H1 (cell line): Measurements from ENCODE around the gene BHLHE23. TPM values are rescaled to one million over a fixed set of nuclear protein-coding genes. Genes with fewer than 3 reads are reported as not detected.

Experiments
- MAX ChIP-seq: IDR thresholded peaks from 2 replicates; pipeline ENCODE4 v1.6.1; 2012; ENCODE audit warnings: inconsistent platforms
- POLR2AphosphoS5 ChIP-seq: IDR thresholded peaks from 2 replicates; pipeline ENCODE4 v1.6.1; 2011; ENCODE audit warnings: low read depth, low read length
- RNF2 ChIP-seq: fragments of 200-900, 300-1000 bp; sonication (generic); IDR thresholded peaks from 2 replicates; pipeline ENCODE4 v1.7.1; 2016; ENCODE audit warnings: borderline replicate concordance, low read depth, mild to moderate bottlenecking, antibody characterized with exemption, low read length; ENCODE audit not compliant: poor library complexity, severe bottlenecking; ENCODE audit errors: missing control alignments
- SP2 ChIP-seq: IDR thresholded peaks from 2 replicates; pipeline ENCODE4 v1.6.1; 2012; ENCODE audit warnings: mild to moderate bottlenecking, low read length, inconsistent platforms
- SUZ12 ChIP-seq: fragments of 200-600 bp; sonication (generic); IDR thresholded peaks from 2 replicates; pipeline ENCODE4 v1.6.1; 2012; ENCODE audit warnings: mild to moderate bottlenecking, inconsistent platforms, low read length, moderate library complexity, mixed read lengths
- ZNF274 ChIP-seq: IDR thresholded peaks from 2 replicates; pipeline ENCODE4 v1.7.0; 2012; ENCODE audit warnings: low read length, borderline replicate concordance; ENCODE audit errors: extremely low read depth
- polyA plus RNA-seq, 7 experiments: library from polyadenylated mRNA; depleted of rRNA in 3 of 7; stranded (reverse) in 5 of 7; unstranded in 2 of 7; fragments of >200 nt in 5 of 7; fragments of 200-250 nt in 2 of 7; gene quantifications; 1 replicate in 5 of 7; 2 replicates in 1 of 7; 4 replicates in 1 of 7; pipeline versions ENCODE4 v1.2.1 to v1.2.3, GENCODE V29; 2011 to 2013; ENCODE audit warnings: missing spikeins in 2 of 7, mixed read lengths in 2 of 7
- total RNA-seq: library from RNA; stranded (reverse); fragmentation: NEBNext Ultra II Directional; extraction: Animal tissue kit (Norgen Biotek cat#: 25700); gene quantifications from 2 replicates; pipeline ENCODE4 v1.2.1, GENCODE V29; 2021
- TF ChIP-seq, protein P1 (sequence below): IDR thresholded peaks from 2 replicates; pipeline ENCODE4 v1.6.1; 2012; ENCODE audit warnings: inconsistent platforms
- TF ChIP-seq, protein P2 (sequence below), 3 experiments: IDR thresholded peaks; 1 replicate in 2 of 3; 2 replicates in 1 of 3; pipeline versions ENCODE4 v1.5.1 to v1.6.1; 2011; ENCODE audit warnings: low read length in 3 of 3, mild to moderate bottlenecking in 3 of 3, inconsistent platforms in 2 of 3, low read depth in 1 of 3, moderate library complexity in 1 of 3; ENCODE audit not compliant: insufficient read depth in 1 of 3; ENCODE audit errors: control extremely low read depth in 1 of 3

Gene BHLHE23
- total and polyA plus RNA-seq, 2 of the 8 experiments (the other 6 are each of a cell fraction or from before 2014, with no cell fraction given): 0.47 TPM; not detected in 1

GRCh38 chr20:63005862-63006539, 763 bp downstream of the BHLHE23 start (continued):
- peak; percentile 90 for TF ChIP-seq RNF2
- peak; percentile 96 for TF ChIP-seq SUZ12
- TF ChIP-seq POLR2AphosphoS5: no peak
- no peak for TF ChIP-seq ZNF274
- peak; percentile 56; the same call in 1 of the 2 replicates for TF ChIP-seq MAX
- TF ChIP-seq, protein P1, sequence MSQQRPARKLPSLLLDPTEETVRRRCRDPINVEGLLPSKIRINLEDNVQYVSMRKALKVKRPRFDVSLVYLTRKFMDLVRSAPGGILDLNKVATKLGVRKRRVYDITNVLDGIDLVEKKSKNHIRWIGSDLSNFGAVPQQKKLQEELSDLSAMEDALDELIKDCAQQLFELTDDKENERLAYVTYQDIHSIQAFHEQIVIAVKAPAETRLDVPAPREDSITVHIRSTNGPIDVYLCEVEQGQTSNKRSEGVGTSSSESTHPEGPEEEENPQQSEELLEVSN: peak; percentile 21; the same call in 1 of the 2 replicates
- TF ChIP-seq, protein P2, sequence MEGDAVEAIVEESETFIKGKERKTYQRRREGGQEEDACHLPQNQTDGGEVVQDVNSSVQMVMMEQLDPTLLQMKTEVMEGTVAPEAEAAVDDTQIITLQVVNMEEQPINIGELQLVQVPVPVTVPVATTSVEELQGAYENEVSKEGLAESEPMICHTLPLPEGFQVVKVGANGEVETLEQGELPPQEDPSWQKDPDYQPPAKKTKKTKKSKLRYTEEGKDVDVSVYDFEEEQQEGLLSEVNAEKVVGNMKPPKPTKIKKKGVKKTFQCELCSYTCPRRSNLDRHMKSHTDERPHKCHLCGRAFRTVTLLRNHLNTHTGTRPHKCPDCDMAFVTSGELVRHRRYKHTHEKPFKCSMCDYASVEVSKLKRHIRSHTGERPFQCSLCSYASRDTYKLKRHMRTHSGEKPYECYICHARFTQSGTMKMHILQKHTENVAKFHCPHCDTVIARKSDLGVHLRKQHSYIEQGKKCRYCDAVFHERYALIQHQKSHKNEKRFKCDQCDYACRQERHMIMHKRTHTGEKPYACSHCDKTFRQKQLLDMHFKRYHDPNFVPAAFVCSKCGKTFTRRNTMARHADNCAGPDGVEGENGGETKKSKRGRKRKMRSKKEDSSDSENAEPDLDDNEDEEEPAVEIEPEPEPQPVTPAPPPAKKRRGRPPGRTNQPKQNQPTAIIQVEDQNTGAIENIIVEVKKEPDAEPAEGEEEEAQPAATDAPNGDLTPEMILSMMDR (IDR thresholded peaks at IDR 0.05; ENCODE audit: control extremely low read depth in 1 of 3, insufficient read depth in 1 of 3, low read depth in 1 of 3, low read length in 3 of 3): no peak
- TF ChIP-seq SP2: no peak
